ENCODE data around the gene STH.

The STH gene

GRCh38 chr17:45976755-45977505 is 22.1 kb upstream of the STH start:
- Histone ChIP-seq H3K36me3 (ENCODE audit: insufficient read depth, low read length) (no peaks in the 10 kb centered on the region), H3K4me1 (ENCODE audit: insufficient read depth, low read length, severe bottlenecking) (no peaks in the 10 kb centered on the region), H3K9me2 (ENCODE audit: low read depth, low read length) (no peaks in the 10 kb centered on the region), H3K4me3 (ENCODE audit: low read depth, low read length, poor library complexity, severe bottlenecking) (no peak overlapping the region), H3K4me2 (ENCODE audit: low read length) (no peak overlapping the region), H3F3A (ENCODE audit: insufficient read depth, low read length) (no peaks in the 10 kb centered on the region), H3K9ac (ENCODE audit: low read length) (no peak overlapping the region), H3K9me3 (ENCODE audit: low read length) (no peaks in the 10 kb centered on the region), H2AFZ (ENCODE audit: low read length) (no peak overlapping the region), H3K79me2 (ENCODE audit: insufficient read depth, low read length) (no peaks in the 10 kb centered on the region), H3K27me3 (ENCODE audit: insufficient read depth, low read length) (no peaks in the 10 kb centered on the region), H3K27ac (ENCODE audit: low read depth, low read length, poor library complexity, severe bottlenecking) (no peak overlapping the region), H4K20me1 (ENCODE audit: insufficient read depth, low read length) (no peaks in the 10 kb centered on the region)
- no peak for TF ChIP-seq CTCF (IDR thresholded peaks at IDR 0.05; ENCODE audit: low read length)
- TF ChIP-seq EZH2 (IDR thresholded peaks at IDR 0.05; ENCODE audit: borderline replicate concordance, low read length), result no peak

GRCh38 chr17:45977506-45977824 is 21.6 kb upstream of the STH start:
- Histone ChIP-seq H2AFZ (ENCODE audit: low read length) (no peak overlapping the region), H3K4me3 (ENCODE audit: low read depth, low read length, poor library complexity, severe bottlenecking) (no peak overlapping the region), H3F3A (ENCODE audit: insufficient read depth, low read length) (no peaks in the 10 kb centered on the region), H3K9me2 (ENCODE audit: low read depth, low read length) (no peaks in the 10 kb centered on the region), H3K4me2 (ENCODE audit: low read length) (no peak overlapping the region), H3K27me3 (ENCODE audit: insufficient read depth, low read length) (no peaks in the 10 kb centered on the region), H3K27ac (ENCODE audit: low read depth, low read length, poor library complexity, severe bottlenecking) (no peak overlapping the region), H4K20me1 (ENCODE audit: insufficient read depth, low read length) (no peaks in the 10 kb centered on the region), H3K9ac (ENCODE audit: low read length) (no peak overlapping the region), H3K4me1 (ENCODE audit: insufficient read depth, low read length, severe bottlenecking) (no peaks in the 10 kb centered on the region), H3K9me3 (ENCODE audit: low read length) (no peaks in the 10 kb centered on the region), H3K36me3 (ENCODE audit: insufficient read depth, low read length) (no peaks in the 10 kb centered on the region), H3K79me2 (ENCODE audit: insufficient read depth, low read length) (no peaks in the 10 kb centered on the region)
- TF ChIP-seq EZH2 (IDR thresholded peaks at IDR 0.05; ENCODE audit: borderline replicate concordance, low read length) (no peak), CTCF (IDR thresholded peaks at IDR 0.05; ENCODE audit: low read length) (no peak)

- Histone ChIP-seq H3K79me2 (ENCODE audit: insufficient read depth, low read length) (no peaks in the 10 kb centered on the region), H3K36me3 (ENCODE audit: insufficient read depth, low read length) (no peaks in the 10 kb centered on the region), H3K9ac (ENCODE audit: low read length) (no peak overlapping the region), H2AFZ (ENCODE audit: low read length) (no peak overlapping the region), H3F3A (ENCODE audit: insufficient read depth, low read length) (no peaks in the 10 kb centered on the region), H4K20me1 (ENCODE audit: insufficient read depth, low read length) (no peaks in the 10 kb centered on the region), H3K9me2 (ENCODE audit: low read depth, low read length) (no peaks in the 10 kb centered on the region), H3K4me3 (ENCODE audit: low read depth, low read length, poor library complexity, severe bottlenecking) (no peak overlapping the region), H3K27me3 (ENCODE audit: insufficient read depth, low read length) (no peaks in the 10 kb centered on the region), H3K4me1 (ENCODE audit: insufficient read depth, low read length, severe bottlenecking) (no peaks in the 10 kb centered on the region), H3K27ac (ENCODE audit: low read depth, low read length, poor library complexity, severe bottlenecking) (no peak overlapping the region), H3K4me2 (ENCODE audit: low read length) (no peak overlapping the region), H3K9me3 (ENCODE audit: low read length) (no peaks in the 10 kb centered on the region)
- no peak for TF ChIP-seq EZH2 (IDR thresholded peaks at IDR 0.05; ENCODE audit: borderline replicate concordance, low read length)
These were observed 20.9 kb upstream of the STH start for GRCh38 chr17:45977976-45978626.

Measured in OCI-LY1 (cell line).